SH-SY5Y (cell line): ENCODE measurements around the gene DMXL1.

Source experiments
- GATA2 ChIP-seq: IDR thresholded peaks from 2 replicates; pipeline ENCODE4 v1.6.1; 2011; ENCODE audit warnings: mild to moderate bottlenecking, low read depth, low read length
- GATA3 ChIP-seq: IDR thresholded peaks from 2 replicates; pipeline ENCODE4 v1.6.1; 2011; ENCODE audit warnings: low read depth, mild to moderate bottlenecking, low read length, moderate library complexity

DNA sequence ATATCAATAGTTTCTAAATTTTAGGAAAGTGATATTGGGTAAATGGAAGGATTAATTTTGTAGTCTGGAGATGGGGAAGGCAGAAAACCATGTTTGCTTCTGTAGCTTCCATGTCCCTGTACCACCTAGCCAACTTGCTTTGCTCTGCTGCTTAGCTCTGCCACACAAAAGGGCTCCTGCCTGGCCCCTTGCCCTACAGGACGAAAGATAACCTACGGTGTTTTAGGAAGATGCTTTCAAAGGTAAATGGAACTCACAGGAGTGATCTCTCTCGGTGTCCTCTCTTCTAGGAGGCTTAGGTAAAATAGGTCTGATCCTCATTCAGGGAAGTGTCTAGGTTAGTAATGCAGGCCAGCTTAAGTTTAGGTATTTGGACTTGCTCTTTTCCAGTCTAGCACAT is 37.8 kb upstream of the DMXL1 start:
- TF ChIP-seq GATA3 = no peak
- TF ChIP-seq GATA2 = no peak
